GM18520 (cell line): ENCODE results near the gene ARGFX.
"Not testable (repeated sequence)": the region's sequence is repeated elsewhere in the genome, so short reads cannot be mapped to it uniquely, and the experiment has no call there.

Experiments used
- ATAC-seq: cut with Tn5 transposase; IDR thresholded peaks from one replicate; pipeline ENCODE4 v1.9.1; 2021; ENCODE audit not compliant: unreplicated experiment

The ARGFX gene

GRCh38 chr3:121567649-121568048, at the start of gene ARGFX:
ARGFX (plus strand) TSS chr3:121567949; CDS start chr3:121570714, 2,765 bp downstream.
- no peak for ATAC-seq

- no peak for ATAC-seq
These were observed 49.6 kb upstream of the ARGFX start for GRCh38 chr3:121517953-121518655.

DNA sequence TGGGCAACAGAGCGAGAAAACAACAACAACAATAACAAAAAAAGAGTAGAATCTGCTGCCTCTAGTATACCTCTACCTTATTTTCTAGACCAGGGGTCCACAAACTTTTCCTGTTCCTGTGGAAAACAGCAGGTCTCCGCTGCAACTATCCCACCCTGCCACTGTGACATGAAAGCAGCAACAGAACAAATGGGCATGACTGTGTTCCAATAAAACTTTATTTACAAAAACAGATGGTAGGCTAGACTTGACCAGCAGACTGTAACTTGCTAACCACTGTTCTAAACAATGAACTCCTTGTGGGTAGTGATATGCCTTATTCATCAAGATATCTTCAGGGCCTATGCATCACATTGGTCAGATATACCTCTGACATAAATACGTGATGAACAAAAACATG, 47.2 kb upstream of the ARGFX start:
- no peak for ATAC-seq

- ATAC-seq = no peak
These were observed 38.4 kb upstream of the ARGFX start for GRCh38 chr3:121529308-121529707.

DNA sequence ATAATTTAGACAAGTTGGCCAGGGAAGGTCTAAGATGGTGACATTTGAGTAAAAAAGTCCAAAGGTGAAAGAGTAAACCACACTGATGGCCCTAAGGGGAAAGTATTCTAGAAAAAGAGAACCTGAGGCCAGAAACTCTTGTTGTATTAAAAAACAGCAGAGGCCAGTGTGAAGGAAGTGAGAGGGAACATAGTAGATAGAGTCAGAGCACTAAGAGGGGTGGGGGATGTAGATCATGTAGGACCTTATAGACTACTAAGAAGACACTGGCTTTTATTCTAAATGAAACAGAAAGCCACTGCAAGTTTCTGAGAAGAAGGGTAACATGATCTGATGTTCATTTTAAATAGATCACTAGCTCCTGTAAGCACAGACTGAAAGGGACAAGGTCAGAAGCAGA, 36.5 kb upstream of the ARGFX start:
- ATAC-seq = no peak

GRCh38 chr3:121542924-121543323, 24.8 kb upstream of the ARGFX start:
- ATAC-seq = no peak

- no peak for ATAC-seq
These were observed 22.6 kb upstream of the ARGFX start for GRCh38 chr3:121545049-121545573.

GRCh38 chr3:121545574-121546455, 21.9 kb upstream of the ARGFX start, which contains the start of gene POLQ:
POLQ (minus strand) TSS chr3:121545988; CDS start chr3:121545877, 111 bp downstream.
- ATAC-seq = peak; percentile 72

GRCh38 chr3:121552379-121552778, 15.4 kb upstream of the ARGFX start:
- ATAC-seq = no peak

- ATAC-seq = no peak
These were observed 15.0 kb upstream of the ARGFX start for GRCh38 chr3:121552797-121553196.

DNA sequence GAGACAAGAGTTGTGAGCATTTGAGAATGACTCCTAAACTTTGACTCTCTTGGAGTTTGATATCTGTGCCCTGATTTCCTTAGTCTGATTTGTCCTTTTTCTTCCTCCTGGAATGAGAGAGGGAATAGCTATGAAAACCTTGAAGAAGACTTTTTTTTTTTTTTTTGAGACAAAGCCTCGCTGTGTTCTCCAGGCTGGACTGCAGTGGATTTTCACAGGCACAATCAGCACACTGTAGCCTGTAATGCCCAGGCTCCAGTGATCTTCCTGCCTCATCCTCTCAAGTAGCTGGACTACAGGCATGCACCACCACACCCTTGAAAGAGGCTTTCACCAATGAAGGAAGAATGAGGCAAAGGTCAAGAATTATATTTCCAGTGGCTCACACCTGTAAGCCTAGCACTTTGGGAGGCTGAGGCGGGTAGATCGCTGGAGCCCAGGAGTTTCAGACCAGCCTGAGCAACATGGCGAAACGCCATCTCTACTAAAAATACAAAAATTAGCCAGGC, 10.3 kb upstream of the ARGFX start:
- ATAC-seq = no peak

DNA sequence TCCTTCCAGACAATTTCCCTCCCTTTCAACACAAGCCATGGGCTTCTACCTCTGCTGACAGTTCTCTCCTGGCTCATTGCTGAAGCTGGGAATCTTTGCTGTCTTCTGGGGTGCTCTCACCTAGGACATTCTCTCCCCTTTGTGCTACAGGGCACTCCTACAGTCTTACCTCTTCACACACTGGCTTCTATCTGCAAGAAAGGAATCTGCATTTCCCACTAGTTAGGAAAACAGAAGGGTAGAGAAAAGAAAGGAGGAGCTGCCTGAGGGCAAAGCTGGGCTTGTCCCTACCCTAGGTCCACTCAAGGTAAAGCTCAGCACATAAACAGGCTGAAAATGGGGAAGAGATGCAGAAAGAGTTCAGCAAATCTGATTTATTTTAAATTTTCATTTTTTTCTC, 5.6 kb upstream of the ARGFX start:
- no peak for ATAC-seq

DNA sequence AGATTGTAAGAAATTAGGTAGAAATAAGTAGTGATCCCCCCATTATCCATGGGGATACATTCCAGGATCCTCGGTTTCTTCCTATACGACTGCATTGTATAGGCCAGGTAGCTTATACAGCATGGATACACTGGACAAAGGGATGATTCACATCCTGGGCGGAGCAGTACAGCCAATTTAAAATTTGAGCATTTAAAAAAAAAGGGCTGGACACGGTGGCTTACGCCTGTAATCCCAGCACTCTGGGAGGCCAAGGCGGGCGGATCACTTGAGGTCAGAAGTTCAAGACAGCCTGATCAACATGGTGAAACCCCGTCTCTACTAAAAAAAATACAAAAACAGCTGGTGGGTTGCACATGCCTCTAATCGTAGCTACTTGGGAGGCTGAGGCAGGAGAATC, 976 bp upstream of the ARGFX start:
- no peak for ATAC-seq

DNA sequence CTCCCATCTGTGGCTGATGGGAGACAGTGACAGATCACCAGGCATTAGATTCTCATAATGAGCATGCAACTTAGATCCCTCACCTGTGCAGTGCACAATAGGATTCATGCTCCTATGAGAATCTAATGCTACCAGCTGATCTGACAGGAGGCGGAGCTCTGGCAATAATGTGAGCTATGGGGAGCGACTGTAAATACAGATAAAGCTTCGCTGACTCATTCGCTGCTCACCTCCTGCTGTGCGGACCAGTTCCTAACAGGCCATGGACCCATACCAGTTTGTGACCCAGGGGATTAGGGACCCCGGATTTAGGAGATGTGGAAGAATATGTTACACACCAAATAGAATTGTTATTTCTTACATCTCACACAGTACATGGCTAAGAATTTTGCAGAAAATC, 6.7 kb downstream of the ARGFX start:
- no peak for ATAC-seq

GRCh38 chr3:121581691-121582090, 13.9 kb downstream of the ARGFX start:
- ATAC-seq = no peak

DNA sequence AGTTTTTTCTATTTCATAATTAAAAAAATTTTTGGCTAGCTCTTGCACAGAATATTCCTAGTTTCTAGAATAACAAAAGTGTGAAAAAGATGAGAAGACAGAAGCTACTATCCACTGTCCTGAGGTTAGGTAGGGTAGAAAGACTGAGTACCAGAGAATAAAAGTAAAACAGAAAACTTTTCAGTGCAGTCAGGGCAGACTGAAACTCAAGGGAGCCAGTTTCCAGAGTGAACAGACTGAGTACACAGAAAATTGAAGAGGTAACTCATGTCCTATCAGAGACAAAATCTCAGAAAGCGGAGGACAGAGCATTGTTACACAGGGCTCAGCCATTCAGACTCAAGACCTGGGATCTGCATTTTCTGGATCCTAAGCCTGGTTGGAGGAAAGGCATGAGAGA, 16.7 kb downstream of the ARGFX start:
- ATAC-seq = no peak

GRCh38 chr3:121592856-121593702, 25.3 kb downstream of the ARGFX start, which contains the start of gene FBXO40:
FBXO40 (plus strand) TSS chr3:121593379; CDS start chr3:121620576, 27,197 bp downstream.
- no peak for ATAC-seq

DNA sequence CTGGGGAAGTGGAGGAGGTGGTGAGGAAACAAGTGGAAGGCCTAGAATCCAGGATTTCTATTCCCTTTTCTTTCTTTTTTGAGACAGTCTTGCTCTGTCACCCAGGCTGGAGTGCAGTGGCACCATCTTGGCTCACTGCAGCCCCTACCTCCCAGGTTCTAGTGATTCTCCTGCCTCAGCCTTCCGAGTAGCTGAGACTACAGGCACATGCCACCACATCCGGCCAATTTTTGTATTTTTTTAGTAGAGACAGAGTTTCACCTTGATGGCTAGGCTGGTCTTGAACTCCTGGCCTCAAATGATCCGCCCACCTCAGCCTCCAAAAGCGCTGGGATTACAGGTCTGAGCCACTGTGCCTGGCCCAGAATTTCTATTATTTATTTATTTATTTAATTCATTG, 26.1 kb downstream of the ARGFX start:
- ATAC-seq = not testable (repeated sequence)

DNA sequence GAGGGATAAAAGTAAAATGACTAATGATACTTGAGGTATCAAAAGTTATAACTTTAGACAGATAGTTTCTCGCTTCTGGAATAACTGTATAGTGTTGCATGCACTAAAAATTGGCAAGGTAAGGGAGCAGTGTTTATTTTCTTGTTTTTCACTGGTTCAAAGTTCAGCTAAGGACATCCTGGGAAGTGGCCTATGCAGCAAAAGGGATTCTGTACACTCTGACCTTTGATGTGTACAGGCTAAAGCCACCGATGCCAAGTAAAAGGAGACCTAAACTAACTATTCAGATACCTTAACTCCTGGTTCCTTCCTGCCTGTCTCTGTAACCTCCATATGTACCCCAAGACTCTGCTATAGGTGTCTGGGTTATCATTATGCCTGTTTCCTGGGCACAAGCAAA, 27.1 kb downstream of the ARGFX start:
- no peak for ATAC-seq

DNA sequence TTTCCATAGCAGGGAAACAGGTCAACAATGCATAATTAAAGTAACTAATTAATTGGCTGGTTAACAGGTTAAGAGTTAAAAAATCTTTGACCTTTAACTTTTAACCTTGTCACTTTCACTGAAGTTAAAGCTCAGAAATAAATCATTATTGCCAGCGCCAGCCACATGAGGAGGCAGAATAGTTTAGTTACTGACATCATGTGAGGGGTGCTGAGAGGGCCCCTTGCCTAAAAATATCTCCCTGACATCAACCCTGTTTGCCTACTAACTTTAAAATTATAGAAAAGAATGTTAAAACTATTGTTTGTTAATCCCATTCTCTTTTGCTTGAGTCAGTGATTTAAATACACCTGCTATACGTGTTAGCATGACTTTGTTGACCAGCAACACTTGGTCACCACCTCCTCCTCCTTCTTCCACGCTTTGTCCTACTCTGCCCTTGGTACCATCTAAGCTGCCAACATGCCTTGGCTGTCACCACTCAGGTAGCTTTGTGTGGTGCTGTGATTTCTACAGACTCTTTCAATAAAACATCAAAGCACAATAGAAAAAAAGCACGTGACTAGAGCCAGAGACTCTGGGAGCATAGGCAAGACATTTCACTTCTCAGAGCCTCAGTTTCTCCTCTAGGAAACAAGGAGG, 28.1 kb downstream of the ARGFX start:
- no peak for ATAC-seq
